T-helper 2 cell treated with Interferon-gamma antibody and Interleukin-4, amounts not matched to agents 5 μg/mL and 100 μg/mL, for 36 hours (primary cell): Measurements from ENCODE around the gene FCAMR.

Experiments
- DNase-seq: peaks from one replicate; pipeline ENCODE4 v3.0.0; 2021; ENCODE audit warnings: low spot score
- H3K27ac Mint-ChIP-seq: one replicate; pipeline ENCODE4 v1.8.0; 2021; ENCODE audit warnings: mild to moderate bottlenecking, mixed read lengths
- H3K27me3 Mint-ChIP-seq: one replicate; pipeline ENCODE4 v1.8.0; 2021; ENCODE audit warnings: low read depth, mixed read lengths
- H3K36me3 Mint-ChIP-seq: one replicate; pipeline ENCODE4 v1.8.0; 2021; ENCODE audit warnings: low read depth, mixed read lengths
- H3K4me1 Mint-ChIP-seq: one replicate; pipeline ENCODE4 v1.8.0; 2021; ENCODE audit warnings: low read depth, mixed read lengths
- H3K4me3 Mint-ChIP-seq: one replicate; pipeline ENCODE4 v1.8.0; 2022; ENCODE audit warnings: mild to moderate bottlenecking, moderate library complexity, mixed read lengths
- H3K9me3 Mint-ChIP-seq: one replicate; pipeline ENCODE4 v1.8.0; 2021; ENCODE audit warnings: mixed read lengths

The FCAMR gene

DNA sequence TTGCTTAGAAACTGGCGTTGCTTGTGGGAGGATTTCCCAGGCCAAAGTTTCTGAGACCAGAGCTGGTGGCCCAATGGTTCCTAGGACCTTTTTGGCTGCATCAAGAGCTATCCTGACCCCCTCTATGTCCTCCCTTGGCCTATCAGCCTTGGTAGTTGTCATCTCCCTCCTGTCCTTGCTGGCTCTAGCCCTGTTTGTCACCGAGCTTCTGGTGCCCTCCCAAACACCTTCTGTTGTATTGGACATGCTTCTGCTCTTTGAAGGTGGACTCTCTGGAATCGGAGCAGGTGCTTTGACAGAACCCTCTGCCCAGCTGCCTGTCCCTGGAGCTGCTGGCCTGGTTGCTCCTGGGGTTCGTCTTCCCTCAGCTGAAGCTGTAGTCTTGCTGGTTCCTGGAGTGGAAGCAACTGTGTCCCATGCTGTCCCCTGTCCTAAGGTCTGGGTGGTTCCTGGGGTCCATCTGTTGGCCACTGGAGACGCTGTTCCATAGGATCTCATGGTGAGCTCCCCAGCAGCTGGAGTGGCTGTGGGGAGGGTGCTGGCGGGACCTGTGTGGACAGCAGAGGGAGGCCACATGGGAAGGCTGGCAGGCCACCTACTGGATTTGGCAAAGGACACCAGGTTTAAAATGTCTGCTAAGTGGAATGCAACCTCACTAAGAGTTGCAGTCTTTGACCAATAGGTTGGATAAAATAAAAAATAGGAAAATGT is 9.4 kb downstream of the FCAMR start:
- Mint-ChIP-seq H3K9me3 (no peaks in the 10 kb centered on the region), H3K4me1 (peaks cover 14% of the 10 kb centered on the region), H3K36me3 (no peaks in the 10 kb centered on the region), H3K27me3 (no peaks in the 10 kb centered on the region), H3K27ac (no peak overlapping the region), H3K4me3 (no peak overlapping the region)
- DNase-seq = no peak

DNA sequence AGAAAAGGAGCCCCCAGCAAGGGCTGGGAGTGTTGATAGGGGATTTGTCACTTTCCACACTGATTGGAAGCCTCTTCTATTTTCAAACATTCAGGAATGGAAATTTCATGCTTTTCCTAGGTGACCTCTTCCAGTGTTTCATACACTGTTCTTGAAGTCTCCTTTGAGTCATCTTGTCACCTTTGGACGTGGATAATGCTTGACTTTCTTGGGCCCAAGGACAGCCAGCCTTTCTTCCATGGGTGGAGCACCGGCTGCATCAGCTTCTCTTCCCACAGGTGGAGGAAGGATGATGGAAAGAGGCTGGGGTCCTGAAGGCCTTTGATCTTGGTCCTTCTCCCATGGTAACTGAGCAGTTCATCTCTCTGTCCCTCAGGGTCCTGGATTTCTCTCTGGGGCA is 12.1 kb downstream of the FCAMR start:
- Mint-ChIP-seq H3K36me3 (no peaks in the 10 kb centered on the region), H3K4me1 (peaks cover 20% of the 10 kb centered on the region), H3K27ac (no peak overlapping the region), H3K27me3 (no peaks in the 10 kb centered on the region), H3K4me3 (no peak overlapping the region), H3K9me3 (no peaks in the 10 kb centered on the region)
- DNase-seq = no peak

DNA sequence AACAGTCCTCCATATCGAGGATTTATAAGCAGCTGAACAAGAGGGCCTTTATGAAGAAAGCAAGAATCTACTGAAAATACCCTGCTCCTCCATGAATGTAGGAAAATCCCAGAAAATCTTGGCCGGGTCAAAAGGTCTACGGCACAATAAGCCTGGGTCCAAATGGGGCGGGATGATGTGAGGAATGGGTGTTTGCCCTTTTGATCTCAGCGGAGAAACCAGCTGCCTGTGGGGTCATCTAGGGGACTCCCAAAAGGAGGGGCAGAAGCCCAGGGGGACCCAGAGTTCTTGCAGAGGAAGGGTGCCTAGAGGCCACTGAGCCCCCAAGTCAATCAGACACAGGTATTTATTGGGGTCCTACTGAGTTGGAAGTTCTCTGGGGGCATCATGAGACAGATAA is 12.6 kb downstream of the FCAMR start:
- Mint-ChIP-seq H3K9me3 (no peaks in the 10 kb centered on the region), H3K27me3 (no peaks in the 10 kb centered on the region), H3K4me3 (no peak overlapping the region), H3K4me1 (peaks cover 17% of the 10 kb centered on the region), H3K36me3 (no peaks in the 10 kb centered on the region), H3K27ac (no peak overlapping the region)
- DNase-seq = no peak

DNA sequence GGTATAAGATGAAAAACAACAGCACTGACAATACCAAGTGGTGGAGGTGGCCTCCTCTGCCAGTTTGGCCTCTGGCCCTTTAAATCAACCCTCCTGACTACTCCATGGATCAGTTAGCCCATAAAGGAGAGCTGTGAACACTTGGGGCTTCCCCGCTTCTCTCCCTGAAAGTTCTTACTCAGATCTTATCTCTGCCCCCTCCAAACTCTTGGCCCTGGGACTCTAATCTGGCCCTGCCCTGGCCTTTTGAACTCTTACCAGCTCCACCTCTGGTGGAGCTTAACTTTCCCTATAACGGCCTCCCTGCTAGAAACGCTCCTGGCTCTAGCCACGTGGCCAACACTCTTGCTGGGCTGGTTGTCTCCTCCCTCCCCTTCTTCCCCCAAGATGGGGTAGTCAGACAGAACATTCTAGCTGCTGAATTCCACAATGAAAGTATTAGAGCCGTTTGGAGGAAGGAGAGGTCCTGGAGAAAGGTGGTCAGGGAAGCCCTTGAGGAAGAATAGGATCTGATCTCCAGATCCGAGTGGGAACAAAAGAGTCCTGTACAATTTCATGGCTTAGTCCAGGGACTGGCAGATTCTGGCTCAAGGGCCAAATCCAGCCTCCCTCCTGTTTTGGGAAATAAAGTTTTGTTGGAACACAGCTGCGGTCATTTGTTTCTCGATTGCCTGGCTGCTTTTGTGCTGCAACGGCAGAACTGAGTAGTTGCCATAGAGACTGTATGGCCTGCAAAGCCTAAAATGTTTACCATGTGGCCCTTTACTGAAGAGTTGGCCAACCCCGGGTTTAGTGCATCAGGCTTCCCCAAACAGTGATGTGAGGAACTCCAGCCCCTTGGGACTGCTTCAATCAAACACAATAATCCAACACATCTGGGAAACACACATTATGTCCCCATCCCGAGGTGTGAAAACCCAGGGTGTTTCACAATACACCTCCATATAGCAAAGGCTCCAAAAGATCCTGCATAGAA is 14.5 kb downstream of the FCAMR start:
- H3K4me1 Mint-ChIP-seq = peaks cover 9% of the 10 kb centered on the region
- H3K27me3 Mint-ChIP-seq = no peaks in the 10 kb centered on the region
- no peaks in the 10 kb centered on the region for H3K36me3 Mint-ChIP-seq
- no peak overlapping the region for H3K27ac Mint-ChIP-seq
- DNase-seq = no peak
- no peak overlapping the region for H3K4me3 Mint-ChIP-seq
- no peaks in the 10 kb centered on the region for H3K9me3 Mint-ChIP-seq

DNA sequence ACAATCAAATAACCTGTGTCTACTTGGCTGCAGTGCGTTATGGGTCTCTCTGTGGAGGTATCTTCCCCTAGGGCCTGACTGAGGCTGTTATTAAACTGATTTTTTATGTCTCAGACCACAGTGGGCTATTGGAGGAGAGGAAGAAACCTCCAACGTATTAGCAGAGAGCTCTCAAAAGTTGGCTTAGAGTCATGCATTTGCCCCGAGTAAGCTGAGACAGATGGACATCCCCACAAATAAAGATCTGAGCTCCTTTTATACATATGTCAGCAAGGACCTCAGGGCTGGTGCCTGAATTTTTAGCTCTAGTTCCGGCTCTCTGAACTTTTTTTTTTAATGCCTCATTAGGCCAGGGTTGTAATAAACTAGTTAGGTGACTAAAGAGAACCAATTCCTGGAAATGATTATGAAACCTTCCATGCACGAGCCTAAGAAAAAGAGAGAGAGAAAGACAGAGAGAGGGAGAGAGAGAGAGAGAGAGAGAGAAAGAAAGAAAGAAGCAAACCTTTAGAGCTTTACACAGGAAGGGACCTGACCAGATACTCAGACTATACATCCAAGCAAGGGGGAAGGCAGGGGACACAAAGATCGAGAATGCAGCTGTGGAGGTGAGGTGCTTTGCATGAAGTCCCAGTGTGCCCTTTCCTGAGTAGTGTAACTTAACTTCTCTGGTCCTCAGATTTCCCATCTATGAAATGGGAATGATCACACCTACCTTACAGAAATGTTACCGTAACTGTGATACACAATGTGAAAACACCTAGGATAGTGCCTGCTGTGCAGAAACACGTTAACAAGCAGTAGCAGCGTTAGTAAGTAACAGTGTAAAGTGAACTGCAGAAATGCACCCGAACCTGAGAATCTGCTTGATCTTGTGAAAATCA is 15.6 kb downstream of the FCAMR start:
- Mint-ChIP-seq H3K27me3 (no peaks in the 10 kb centered on the region), H3K27ac (no peak overlapping the region), H3K36me3 (no peaks in the 10 kb centered on the region), H3K4me1 (peaks cover 9% of the 10 kb centered on the region), H3K4me3 (no peak overlapping the region), H3K9me3 (peaks cover 4% of the 10 kb centered on the region)
- no peak for DNase-seq

DNA sequence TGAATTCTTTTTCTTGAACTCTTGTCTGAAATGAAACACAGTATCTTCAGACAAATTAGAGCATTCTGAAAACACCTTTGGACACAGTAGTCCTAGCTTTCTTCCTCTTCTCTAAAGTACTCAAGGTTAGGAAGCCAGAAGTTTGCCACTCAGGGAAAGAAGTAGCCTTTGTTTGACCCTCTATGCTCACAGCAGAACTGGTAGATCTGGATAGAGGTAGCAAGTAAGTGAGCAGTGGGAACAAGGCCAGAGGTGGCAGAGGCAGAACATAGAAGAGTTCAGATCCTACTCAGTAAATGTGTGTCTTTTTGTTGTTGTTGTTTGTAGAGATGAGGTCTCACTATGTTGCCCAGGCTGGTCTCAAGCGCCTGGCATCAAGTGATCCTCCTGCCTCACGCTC is 16.6 kb downstream of the FCAMR start:
- H3K27ac Mint-ChIP-seq = no peak overlapping the region
- H3K4me1 Mint-ChIP-seq = peaks cover 9% of the 10 kb centered on the region
- peaks cover 4% of the 10 kb centered on the region for H3K9me3 Mint-ChIP-seq
- H3K4me3 Mint-ChIP-seq = no peak overlapping the region
- no peaks in the 10 kb centered on the region for H3K36me3 Mint-ChIP-seq
- H3K27me3 Mint-ChIP-seq = peaks cover 4% of the 10 kb centered on the region
- no peak for DNase-seq

DNA sequence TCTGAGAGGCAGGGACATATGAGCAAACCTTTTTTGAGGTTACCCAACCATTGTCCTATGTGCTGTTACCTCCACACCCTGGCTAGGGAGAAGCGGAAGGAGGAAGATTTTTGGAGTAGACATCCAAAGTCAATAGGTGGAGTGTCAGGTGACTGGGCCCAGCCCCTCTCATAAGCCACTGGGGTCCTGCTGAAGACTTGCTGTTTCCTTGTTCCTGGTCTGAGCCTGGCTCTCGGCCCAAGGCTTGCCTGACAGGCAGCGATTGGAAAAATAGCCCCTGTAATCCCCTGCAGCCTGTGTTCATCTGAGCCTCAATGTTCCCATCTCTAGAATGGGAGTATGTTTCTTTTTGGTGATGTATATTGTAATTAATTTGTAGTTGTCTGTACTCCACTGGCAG is 17.1 kb downstream of the FCAMR start:
- Mint-ChIP-seq H3K9me3 (peaks cover 4% of the 10 kb centered on the region), H3K27ac (no peak overlapping the region), H3K4me1 (peaks cover 9% of the 10 kb centered on the region), H3K27me3 (peaks cover 7% of the 10 kb centered on the region), H3K36me3 (no peaks in the 10 kb centered on the region), H3K4me3 (no peak overlapping the region)
- DNase-seq = no peak

DNA sequence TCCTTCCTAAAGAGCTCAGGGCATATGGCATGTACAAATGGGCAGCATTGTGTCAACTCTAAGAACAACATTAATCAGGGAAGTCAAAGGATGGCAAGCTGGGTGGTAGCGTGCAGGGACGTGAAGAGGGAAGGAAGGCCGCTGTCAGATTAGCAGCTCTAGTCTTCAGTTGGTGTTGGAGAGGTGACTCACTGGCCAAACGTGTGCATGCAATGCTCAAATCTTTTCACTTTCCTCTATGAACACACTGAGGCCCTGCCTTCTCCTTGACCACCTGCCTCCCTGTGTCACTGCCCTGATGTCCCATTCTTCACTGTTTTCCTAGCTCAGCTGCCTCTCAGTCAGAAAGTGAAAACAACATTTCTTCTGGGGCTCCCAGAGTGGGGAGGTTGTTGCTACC is 18.1 kb downstream of the FCAMR start:
- H3K27ac Mint-ChIP-seq = no peak overlapping the region
- peaks cover 12% of the 10 kb centered on the region for H3K27me3 Mint-ChIP-seq
- H3K9me3 Mint-ChIP-seq = peaks cover 4% of the 10 kb centered on the region
- H3K36me3 Mint-ChIP-seq = no peaks in the 10 kb centered on the region
- DNase-seq = no peak
- H3K4me1 Mint-ChIP-seq = peaks cover 9% of the 10 kb centered on the region
- H3K4me3 Mint-ChIP-seq = no peak overlapping the region

DNA sequence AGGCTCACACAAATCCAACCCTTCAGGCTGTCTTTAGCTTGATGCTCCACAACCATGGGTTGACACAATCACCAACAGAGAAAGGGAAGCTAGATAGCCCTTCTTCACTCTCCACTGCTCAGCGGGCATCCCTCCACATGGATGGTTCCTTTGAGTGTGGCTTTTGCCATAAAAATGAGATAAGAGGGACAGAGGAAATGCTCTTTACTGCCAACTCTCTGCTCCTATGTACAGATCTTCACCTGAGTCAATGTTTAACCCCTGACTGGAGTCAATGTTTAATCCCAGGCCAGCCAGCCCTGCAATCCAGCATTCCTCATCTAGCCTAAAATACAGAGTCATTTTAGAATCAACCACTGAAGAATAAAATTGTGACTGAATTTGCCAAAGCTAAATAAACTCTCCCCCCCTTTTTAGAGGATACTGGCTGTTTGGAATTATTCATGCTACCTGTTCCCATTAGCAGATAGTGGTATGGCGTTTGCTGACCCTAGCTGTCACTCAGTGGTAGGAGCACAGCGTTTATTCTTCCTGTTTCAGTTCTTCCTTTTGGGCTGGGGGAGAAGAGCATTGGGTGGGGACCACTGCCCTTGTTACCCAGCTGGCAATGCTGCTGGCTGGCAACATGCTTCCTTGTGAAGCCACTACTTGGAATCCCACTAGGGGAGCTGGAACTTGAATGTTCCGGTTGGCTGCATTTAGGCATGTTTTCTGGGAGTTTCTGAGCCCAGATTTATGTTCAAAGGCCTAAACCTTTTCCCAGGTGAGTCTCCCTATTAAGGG is 18.8 kb downstream of the FCAMR start:
- DNase-seq = no peak
- no peak overlapping the region for H3K27ac Mint-ChIP-seq
- H3K27me3 Mint-ChIP-seq = peaks cover 12% of the 10 kb centered on the region
- peaks cover 4% of the 10 kb centered on the region for H3K9me3 Mint-ChIP-seq
- no peaks in the 10 kb centered on the region for H3K36me3 Mint-ChIP-seq
- peaks cover 9% of the 10 kb centered on the region for H3K4me1 Mint-ChIP-seq
- no peak overlapping the region for H3K4me3 Mint-ChIP-seq

DNA sequence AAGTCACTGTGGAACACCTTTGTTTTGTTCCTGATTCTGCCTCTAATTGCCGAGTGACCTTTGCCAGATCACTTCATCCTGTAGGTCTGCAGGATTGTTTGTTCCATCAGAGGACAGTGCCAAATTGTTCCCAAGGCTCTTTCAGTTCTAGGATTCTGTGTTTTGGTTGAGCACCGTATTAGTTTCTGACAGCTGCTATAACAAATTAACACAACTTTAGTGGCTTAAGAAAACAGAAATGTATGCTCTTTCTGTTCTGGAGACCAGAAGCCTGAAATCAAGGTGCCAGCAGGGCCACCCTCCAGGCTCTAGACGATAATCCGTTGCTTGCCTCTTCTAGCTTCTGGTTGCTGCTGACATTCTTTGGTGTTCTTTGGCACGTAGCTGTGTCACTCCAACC is 20.6 kb downstream of the FCAMR start:
- DNase-seq = no peak
- Mint-ChIP-seq H3K36me3 (no peaks in the 10 kb centered on the region), H3K9me3 (peaks cover 4% of the 10 kb centered on the region), H3K4me1 (peaks cover 3% of the 10 kb centered on the region), H3K4me3 (no peak overlapping the region), H3K27ac (no peak overlapping the region), H3K27me3 (peaks cover 18% of the 10 kb centered on the region)

DNA sequence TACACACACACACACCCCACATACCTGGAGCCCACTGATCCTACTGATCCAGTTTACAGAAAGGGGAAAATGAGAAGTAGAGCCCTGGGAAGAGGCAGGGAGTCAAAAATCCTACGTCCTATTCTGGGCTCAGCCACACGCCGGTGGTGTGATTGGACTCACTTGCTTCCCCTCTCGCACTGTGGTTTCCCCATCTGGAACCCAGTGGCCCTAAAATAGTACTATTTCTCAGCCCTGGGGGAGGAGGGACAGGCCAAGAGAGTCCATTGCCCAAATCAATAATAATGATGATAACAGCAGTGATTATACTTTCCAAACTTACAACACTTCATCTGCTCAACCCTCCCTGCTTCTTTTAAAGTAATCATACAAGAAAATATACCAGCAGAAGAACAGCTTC is 21.1 kb downstream of the FCAMR start:
- Mint-ChIP-seq H3K27ac (no peak overlapping the region), H3K36me3 (no peaks in the 10 kb centered on the region), H3K4me1 (peaks cover 2% of the 10 kb centered on the region), H3K9me3 (peaks cover 4% of the 10 kb centered on the region), H3K27me3 (peaks cover 20% of the 10 kb centered on the region), H3K4me3 (no peak overlapping the region)
- no peak for DNase-seq

DNA sequence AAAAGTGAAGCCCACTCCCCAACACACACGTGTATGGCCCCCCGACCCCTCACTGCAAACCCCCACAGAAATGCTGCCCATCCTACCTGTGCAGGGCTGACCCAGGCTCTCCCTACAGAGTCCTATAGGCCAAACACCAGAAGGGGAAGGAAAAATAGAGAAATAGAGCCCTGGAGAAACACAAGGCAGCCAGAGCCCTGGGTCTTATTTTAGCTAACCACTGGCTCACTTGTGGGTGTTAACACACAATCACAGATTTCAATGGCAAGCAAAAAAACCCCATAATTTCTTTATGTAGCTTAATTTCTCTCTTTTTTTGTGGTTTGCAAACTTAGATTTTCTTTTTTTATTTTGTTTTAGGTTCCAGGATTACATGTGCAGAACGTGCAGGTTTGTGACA is 23.0 kb downstream of the FCAMR start:
- H3K4me1 Mint-ChIP-seq = no peaks in the 10 kb centered on the region
- no peak overlapping the region for H3K27ac Mint-ChIP-seq
- H3K4me3 Mint-ChIP-seq = no peak overlapping the region

DNA sequence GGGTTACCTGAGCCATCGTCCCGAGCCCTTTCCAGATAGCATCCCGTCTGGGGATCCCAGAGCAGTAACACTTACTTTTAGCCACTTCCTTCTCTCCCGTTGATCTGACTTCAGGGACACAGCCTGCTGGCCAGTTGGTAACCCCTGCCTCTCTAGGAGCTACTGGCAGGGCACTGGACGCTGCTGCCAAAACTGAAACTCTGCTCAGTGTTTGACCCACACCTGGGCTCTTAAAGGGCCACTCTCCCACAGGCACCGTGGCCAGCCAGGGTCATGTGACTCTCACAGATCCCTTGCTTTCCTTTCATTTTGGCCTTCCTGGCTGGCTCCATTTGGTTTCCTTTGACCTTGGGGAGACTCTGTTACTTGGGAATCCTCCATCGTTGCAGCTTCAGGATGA is 24.0 kb downstream of the FCAMR start, which contains the start of gene PIGR:
Gene PIGR (minus strand): TSS at position 206 of the 400 bp plus-strand sequence. CDS start 5,935 bp downstream, outside the sequence.
- peaks cover 4% of the 10 kb centered on the region for H3K9me3 Mint-ChIP-seq
- no peak within 1 kb of the TSS for H3K27ac Mint-ChIP-seq
- H3K4me1 Mint-ChIP-seq = no peaks in the 10 kb centered on the region
- no peaks in the 10 kb centered on the region for H3K36me3 Mint-ChIP-seq
- H3K27me3 Mint-ChIP-seq = peaks cover 34% of the 10 kb centered on the region
- no peak for DNase-seq
- H3K4me3 Mint-ChIP-seq = no peak within 1 kb of the TSS

More for the DNA sequence above, 23.0 kb downstream of the FCAMR start:
- peaks cover 4% of the 10 kb centered on the region for H3K9me3 Mint-ChIP-seq
- H3K36me3 Mint-ChIP-seq = no peaks in the 10 kb centered on the region
- no peak for DNase-seq
- peaks cover 31% of the 10 kb centered on the region for H3K27me3 Mint-ChIP-seq
